Measurements from ENCODE around the gene EFCAB6.

DNA sequence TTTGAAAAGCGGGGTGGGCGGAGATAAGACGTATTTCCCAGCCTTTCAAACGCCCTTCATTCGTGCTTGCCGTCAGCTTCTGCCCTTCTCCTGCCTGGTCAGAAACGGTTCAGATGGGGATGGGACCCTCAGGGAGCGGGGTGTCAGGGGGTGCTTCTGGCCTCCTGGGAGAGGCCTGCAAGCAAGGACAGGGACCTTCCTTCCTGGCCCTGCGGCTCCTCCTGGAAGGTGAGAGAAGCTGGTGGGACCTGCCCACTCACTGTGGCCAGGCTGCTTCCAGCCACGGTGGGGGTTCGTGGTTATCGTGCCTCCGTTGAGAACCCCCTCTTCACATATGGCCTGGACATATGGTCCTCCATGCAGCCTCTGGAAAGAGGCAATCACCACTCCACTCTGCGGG, 295.7 kb downstream of the EFCAB6 start:
- TF ChIP-seq CTCF (IDR thresholded peaks at IDR 0.05 in 2 of 3, conservative IDR thresholded peaks at IDR 0.05 in 1 of 3; ENCODE audit: control insufficient read depth in 2 of 3, extremely low read depth in 1 of 3, insufficient read depth in 1 of 3, low read depth in 3 of 3, low read length in 3 of 3) (no peak), RAD21 (IDR thresholded peaks at IDR 0.05; ENCODE audit: insufficient read depth, low read depth, low read length) (no peak), GATAD2B (conservative IDR thresholded peaks at IDR 0.05; ENCODE audit: low read depth) (no peak), EZH2 (IDR thresholded peaks at IDR 0.05; ENCODE audit: borderline replicate concordance, control insufficient read depth, low read depth, low read length) (no peak), NR2C2 (IDR thresholded peaks at IDR 0.05; ENCODE audit: borderline replicate concordance, control insufficient read depth, insufficient read length, low read depth) (no peak), POLR2A (IDR thresholded peaks at IDR 0.05; ENCODE audit: low read depth, low read length) (no peak), BRCA1 (IDR thresholded peaks at IDR 0.05; ENCODE audit: low read depth, low read length) (no peak), JUNB (IDR thresholded peaks at IDR 0.05) (no peak), ELK1 (IDR thresholded peaks at IDR 0.05; ENCODE audit: low read depth, low read length) (no peak), ESRRA (IDR thresholded peaks at IDR 0.05; ENCODE audit: low read length) (no peak)

All from GM12878 (cell line).